Breast epithelium (tissue), 4 donors: ENCODE data around the gene SVEP1. TPM values are rescaled to one million over a fixed set of nuclear protein-coding genes. Genes with fewer than 3 reads are reported as not detected.

ENCODE experiments used
- DNase-seq, 2 donors: peaks; one replicate each; pipeline ENCODE4 v3.0.0-alpha.2; 2019; ENCODE audit warnings: low spot score in 2 of 2
- H3K27ac ChIP-seq, 2 donors: fragments of 200-600 bp; sonication (generic) in 1 of 2; one replicate each; pipeline ENCODE4 v1.5.1; 2016 to 2019; ENCODE audit warnings: mild to moderate bottlenecking in 1 of 2
- H3K27me3 ChIP-seq, 2 donors: fragments of 200-600 bp; sonication (generic) in 1 of 2; one replicate each; pipeline versions ENCODE4 v1.5.1 to v1.6.0; 2017 to 2019; ENCODE audit warnings: control low read depth in 1 of 2, mild to moderate bottlenecking in 1 of 2
- H3K36me3 ChIP-seq: fragments of 200-600 bp; one replicate; pipeline ENCODE4 v1.5.1; 2019
- H3K4me1 ChIP-seq, 2 donors: fragments of 200-600 bp; sonication (generic); one replicate each; pipeline ENCODE4 v1.5.1; 2016 to 2019; ENCODE audit warnings: control low read depth in 1 of 2
- H3K4me3 ChIP-seq, 3 donors: fragments of 200-600 bp; sonication (generic); 1 replicate in 2 of 3; 2 replicates in 1 of 3; pipeline ENCODE4 v1.5.1; 2016 to 2019; ENCODE audit warnings: mild to moderate bottlenecking in 3 of 3, moderate library complexity in 2 of 3
- H3K9me3 ChIP-seq, 2 donors: fragments of 200-600 bp; sonication (generic) in 1 of 2; one replicate each; pipeline ENCODE4 v1.5.1; 2016 to 2019; ENCODE audit warnings: control low read depth in 1 of 2
- CTCF ChIP-seq, 3 donors: fragments of 450-650 bp; IDR thresholded peaks; one replicate each; pipeline ENCODE4 v1.5.1; 2016 to 2017; ENCODE audit warnings: antibody characterized with exemption in 3 of 3, mild to moderate bottlenecking in 3 of 3, moderate library complexity in 3 of 3
- POLR2A ChIP-seq: fragments of 450-650 bp; IDR thresholded peaks from one replicate; pipeline ENCODE4 v1.6.1; 2016; ENCODE audit warnings: antibody characterized with exemption, mild to moderate bottlenecking, moderate library complexity
- POLR2AphosphoS5 ChIP-seq, 3 donors: sonication (generic); formaldehyde crosslinking; IDR thresholded peaks; one replicate each; pipeline ENCODE4 v1.6.1; 2017; ENCODE audit warnings: antibody characterized with exemption in 3 of 3
- intact Hi-C: fragments of 100-400 bp; cut with DNase I; formaldehyde crosslinking; loops from one replicate; pipeline ENCODE4 v1.15.1; 2023; ENCODE audit warnings: low total_unique reads
- total RNA-seq, 3 donors: library from RNA; depleted of rRNA; stranded (reverse); fragments of >200 nt; gene quantifications; one replicate each; pipeline ENCODE4 v1.1.0, GENCODE V29; 2016

Gene SVEP1
- total RNA-seq, 3 donors from 2014 or later, result 54.6 to 158 (median 99.0) TPM

- H3K36me3 ChIP-seq, result no peaks in the 10 kb centered on the region
- DNase-seq, result peak in 1 of 2 donors; percentile 46
- H3K9me3 ChIP-seq, result no peaks in the 10 kb centered on the region
- H3K27me3 ChIP-seq, result no peaks in the 10 kb centered on the region
- H3K4me1 ChIP-seq, result no peaks in the 10 kb centered on the region
- H3K4me3 ChIP-seq, result no peak overlapping the region
- intact Hi-C loops, result no loop called here
- peak overlapping the region; percentile 22 to 56 for H3K27ac ChIP-seq
- TF ChIP-seq POLR2AphosphoS5 (IDR thresholded peaks at IDR 0.05) (peak; percentile 56 to 97 (median 62)), CTCF (IDR thresholded peaks at IDR 0.05) (no peak)
Observed at GRCh38 chr9:110555551-110556331, 23.8 kb downstream of the SVEP1 start.

GRCh38 chr9:110546411-110546871, 33.1 kb downstream of the SVEP1 start:
- Histone ChIP-seq H3K27me3 (no peaks in the 10 kb centered on the region), H3K36me3 (no peaks in the 10 kb centered on the region), H3K4me3 (no peak overlapping the region), H3K9me3 (no peaks in the 10 kb centered on the region), H3K27ac (peak overlapping the region; percentile 54 to 78), H3K4me1 (no peaks in the 10 kb centered on the region)
- TF ChIP-seq POLR2AphosphoS5 (IDR thresholded peaks at IDR 0.05) (no peak), CTCF (IDR thresholded peaks at IDR 0.05) (no peak), POLR2A (no peak)
- DNase-seq, result no peak
- intact Hi-C loops, result no loop called here

GRCh38 chr9:110545705-110546104, 33.8 kb downstream of the SVEP1 start:
- Histone ChIP-seq H3K27me3 (no peaks in the 10 kb centered on the region), H3K9me3 (no peaks in the 10 kb centered on the region), H3K27ac (peak overlapping the region; percentile 54 to 78), H3K36me3 (no peaks in the 10 kb centered on the region), H3K4me1 (no peaks in the 10 kb centered on the region), H3K4me3 (peak overlapping the region in 1 of 3 donors; percentile 10)
- intact Hi-C loops, result no loop called here
- peak in 1 of 2 donors; percentile 45 for DNase-seq
- TF ChIP-seq CTCF (IDR thresholded peaks at IDR 0.05) (no peak), POLR2A (no peak), POLR2AphosphoS5 (IDR thresholded peaks at IDR 0.05) (no peak)

GRCh38 chr9:110543631-110544051, 35.9 kb downstream of the SVEP1 start:
- intact Hi-C loops, result no loop called here
- no peak for DNase-seq
- Histone ChIP-seq H3K27ac (peak overlapping the region; percentile 54 to 62), H3K27me3 (no peaks in the 10 kb centered on the region), H3K9me3 (no peaks in the 10 kb centered on the region), H3K4me3 (no peak overlapping the region), H3K4me1 (no peaks in the 10 kb centered on the region), H3K36me3 (no peaks in the 10 kb centered on the region)
- TF ChIP-seq CTCF (IDR thresholded peaks at IDR 0.05) (no peak), POLR2A (no peak), POLR2AphosphoS5 (IDR thresholded peaks at IDR 0.05) (no peak)

GRCh38 chr9:110541950-110542349, 37.6 kb downstream of the SVEP1 start:
- Histone ChIP-seq H3K4me1 (no peaks in the 10 kb centered on the region), H3K27me3 (no peaks in the 10 kb centered on the region), H3K27ac (no peak overlapping the region), H3K36me3 (no peaks in the 10 kb centered on the region), H3K4me3 (no peak overlapping the region), H3K9me3 (no peaks in the 10 kb centered on the region)
- TF ChIP-seq POLR2AphosphoS5 (IDR thresholded peaks at IDR 0.05) (no peak), POLR2A (no peak), CTCF (IDR thresholded peaks at IDR 0.05) (no peak)
- intact Hi-C loops, result no loop called here
- no peak for DNase-seq
